Endometrial microvascular endothelial cells (primary cell): ENCODE measurements around the gene SRRM5. TPM values are rescaled to one million over a fixed set of nuclear protein-coding genes. Genes with fewer than 3 reads are reported as not detected.
"Not testable (repeated sequence)": the region's sequence is repeated elsewhere in the genome, so short reads cannot be mapped to it uniquely, and the experiment has no call there.

ENCODE experiments used
- in situ Hi-C: cut with HindIII; loops from 2 replicates; pipeline ENCODE4 v1.10.0; 2017; ENCODE audit warnings: low sequenced_read_pairs, low pct_unique_long_range_greater_than_20kb; ENCODE audit errors: inconsistent ontology term
- total RNA-seq: library from RNA; depleted of rRNA; stranded (reverse); fragments of >200 nt; gene quantifications from one replicate; pipeline ENCODE4 v1.2.3, GENCODE V29; 2015; ENCODE audit errors: inconsistent ontology term

Gene SRRM5
- total RNA-seq: not detected

GRCh38 chr19:43611788-43612187 is at the start of gene SRRM5:
TSS of gene SRRM5 (plus strand) at chr19:43612088. CDS start at chr19:43612122, 34 bp downstream.
- in situ Hi-C loops: no loop called here

GRCh38 chr19:43562226-43562697 is 49.6 kb upstream of the SRRM5 start:
- in situ Hi-C loops: no loop called here

- in situ Hi-C loops: no loop called here
Measured at GRCh38 chr19:43562698-43563241, 49.1 kb upstream of the SRRM5 start.

GRCh38 chr19:43563816-43564457 is 48.0 kb upstream of the SRRM5 start:
- in situ Hi-C loops: no loop called here

- in situ Hi-C loops: no loop called here
Measured at GRCh38 chr19:43564800-43565199, 47.1 kb upstream of the SRRM5 start.

GRCh38 chr19:43569657-43570056 is 42.2 kb upstream of the SRRM5 start:
- in situ Hi-C loops: no loop called here

- in situ Hi-C loops: no loop called here
Measured at GRCh38 chr19:43570174-43570791, 41.6 kb upstream of the SRRM5 start.

GRCh38 chr19:43572171-43572588 is 39.7 kb upstream of the SRRM5 start:
- in situ Hi-C loops: no loop called here

- in situ Hi-C loops: no loop called here
Measured at GRCh38 chr19:43574424-43575155, 37.3 kb upstream of the SRRM5 start.

GRCh38 chr19:43575156-43575950 is 36.5 kb upstream of the SRRM5 start, which contains the start of the genes PINLYP and XRCC1:
TSS of gene PINLYP (plus strand) at chr19:43575801. CDS start at chr19:43577192, 1,391 bp downstream.
TSS of gene XRCC1 (minus strand) at chr19:43575527. CDS start at chr19:43575458, 69 bp downstream.
- in situ Hi-C loops: no loop called here

GRCh38 chr19:43575955-43576878 is 35.7 kb upstream of the SRRM5 start:
- in situ Hi-C loops: no loop called here

GRCh38 chr19:43578787-43579186 is 33.1 kb upstream of the SRRM5 start:
- in situ Hi-C loops: no loop called here

- in situ Hi-C loops: no loop called here
Measured at GRCh38 chr19:43581467-43581866, 30.4 kb upstream of the SRRM5 start.

GRCh38 chr19:43582495-43582894 is 29.4 kb upstream of the SRRM5 start:
- in situ Hi-C loops: no loop called here

GRCh38 chr19:43584484-43584883 is 27.4 kb upstream of the SRRM5 start:
- in situ Hi-C loops: no loop called here

GRCh38 chr19:43586346-43586745 is 25.5 kb upstream of the SRRM5 start:
- in situ Hi-C loops: no loop called here

- in situ Hi-C loops: not testable (repeated sequence)
Measured at GRCh38 chr19:43587029-43587428, 24.9 kb upstream of the SRRM5 start.

GRCh38 chr19:43589277-43589676 is 22.6 kb upstream of the SRRM5 start:
- in situ Hi-C loops: no loop called here
